Placental epithelial cell (primary cell): ENCODE results near the gene SRA1. TPM values are rescaled to one million over a fixed set of nuclear protein-coding genes. Genes with fewer than 3 reads are reported as not detected.

Source experiments
- small RNA-seq: library from RNA; depleted of rRNA; stranded (forward); fragments of <200 nt; gene quantifications from one replicate; pipeline ENCODE3, GENCODE V24; 2012
- total RNA-seq: library from RNA; depleted of rRNA; stranded (reverse); fragments of >200 nt; gene quantifications from 2 replicates; pipeline ENCODE4 v1.2.3, GENCODE V29; 2012

The SRA1 gene
- total RNA-seq: 22.8 and 40.1 TPM in 2 replicates

DNA sequence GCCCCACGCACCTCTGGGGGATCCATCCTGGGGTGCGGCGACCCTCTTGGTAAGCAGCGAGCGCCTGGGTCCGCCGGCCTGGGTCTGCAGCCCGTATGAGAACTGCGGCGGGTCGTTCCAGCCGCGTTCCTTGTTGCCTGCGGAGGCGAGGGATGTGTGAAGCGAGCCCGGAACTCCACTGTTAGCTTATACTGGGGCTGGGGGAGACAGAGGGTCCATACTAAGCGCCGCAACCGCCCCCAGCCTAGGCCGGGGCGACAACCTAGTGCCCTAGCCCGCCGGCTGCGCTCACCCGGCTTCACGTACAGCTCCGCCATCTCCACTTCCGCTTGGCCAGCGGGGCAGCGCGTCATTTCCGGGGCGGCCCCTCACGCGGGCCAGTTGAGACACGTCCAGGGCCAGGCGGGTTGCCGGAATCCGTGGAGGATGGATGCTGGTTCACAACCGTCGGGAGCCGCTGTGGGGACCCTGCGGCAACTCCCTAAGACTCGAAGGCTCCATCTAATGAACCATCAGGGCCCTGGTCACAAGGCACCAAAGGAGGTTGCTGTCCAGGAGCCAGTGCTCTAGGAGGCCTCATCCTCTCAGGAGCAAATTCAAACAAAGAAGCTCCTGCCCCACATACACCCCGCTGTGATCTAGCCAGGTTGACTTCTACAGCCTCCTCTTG, at the start of gene SRA1:
Gene SRA1, minus strand, starts transcription at position 338 of the 670 bp plus-strand sequence. Its CDS starts 21 bp downstream, at position 317.

DNA sequence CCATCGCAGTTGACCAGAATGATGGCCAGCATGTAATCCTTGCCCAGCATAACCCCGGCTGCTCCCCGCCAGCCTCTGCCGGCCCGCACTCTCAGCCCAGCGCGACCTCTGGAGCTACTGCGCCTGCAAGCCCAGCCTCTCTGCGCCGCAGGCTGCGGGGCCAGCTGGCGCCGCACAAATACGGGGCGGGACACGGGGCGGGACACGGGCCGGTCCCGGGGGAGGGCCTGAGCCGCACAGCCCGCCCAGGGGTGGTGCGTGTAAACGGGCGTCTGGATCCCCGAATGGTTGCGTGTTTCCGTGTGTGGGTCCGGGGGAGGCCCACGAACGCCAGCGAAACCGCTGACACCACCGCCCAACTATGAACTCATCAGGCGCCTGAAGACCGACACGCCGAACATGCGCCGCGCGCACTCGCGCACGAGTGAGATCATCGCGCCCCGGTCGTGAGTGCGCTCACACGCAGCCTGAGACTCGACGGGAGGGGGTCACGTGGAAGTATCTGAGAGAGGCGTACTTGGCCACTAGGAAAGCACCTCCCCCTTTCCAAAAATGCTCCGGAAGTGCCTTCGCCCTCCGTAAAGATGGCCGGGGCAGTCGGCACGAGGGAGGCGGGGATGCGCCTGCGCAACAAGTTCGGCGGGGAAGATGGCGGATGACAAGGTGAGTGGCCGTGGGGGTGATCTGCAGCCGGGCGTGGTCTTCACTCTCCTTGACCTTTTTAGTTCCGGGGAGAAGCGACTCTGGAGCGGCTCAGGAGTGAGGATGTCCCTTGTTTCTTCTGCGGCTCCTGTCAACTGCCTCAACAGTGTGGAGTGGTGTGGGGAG, 7.1 kb upstream of the SRA1 start, which contains the start of the genes APBB3 and SLC35A4:
Gene APBB3, minus strand, starts transcription at position 403 of the 828 bp plus-strand sequence. Its CDS starts 353 bp downstream, at position 50.
Gene SLC35A4, plus strand, starts transcription at position 633 of the 828 bp plus-strand sequence. CDS start 2,342 bp downstream, outside the sequence.

DNA sequence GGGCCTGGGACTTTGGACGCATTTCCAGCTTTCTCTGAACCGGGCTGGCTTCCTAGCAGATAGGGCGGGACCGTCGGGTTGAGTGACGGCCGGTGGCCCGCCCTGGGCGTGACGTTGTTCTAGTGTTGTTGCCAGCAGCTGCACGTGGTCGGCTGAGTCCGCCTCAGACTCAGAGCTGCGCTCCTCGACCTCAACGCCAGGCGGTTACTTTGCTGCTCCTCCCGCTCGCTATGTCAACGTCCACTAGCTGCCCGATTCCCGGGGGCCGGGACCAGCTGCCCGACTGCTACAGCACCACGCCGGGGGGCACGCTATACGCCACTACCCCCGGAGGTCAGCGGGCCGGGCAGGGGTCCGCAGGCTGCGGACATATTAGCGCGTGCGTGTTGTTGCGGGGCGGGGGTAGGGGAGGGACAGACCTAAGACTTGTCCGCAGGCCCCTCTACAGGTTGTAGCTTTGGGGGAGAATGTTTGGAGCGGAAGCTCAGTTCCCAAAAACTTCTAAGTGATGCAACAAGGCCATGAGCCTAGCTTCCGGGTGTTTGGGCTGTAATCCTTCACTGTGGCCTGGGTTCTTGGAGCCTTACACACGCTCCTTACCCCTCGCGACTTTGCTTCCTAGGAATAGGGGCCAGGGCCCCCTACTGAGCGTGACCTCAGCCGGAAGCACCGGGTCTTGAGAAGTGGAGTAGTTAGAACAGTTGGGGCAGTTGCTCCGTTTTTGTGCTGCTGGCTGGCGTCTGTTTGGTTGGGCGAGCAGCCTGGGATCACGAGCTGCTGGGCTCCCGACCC, 9.6 kb downstream of the SRA1 start, which contains the start of gene EIF4EBP3:
Gene EIF4EBP3, plus strand, starts transcription at position 155 of the 792 bp plus-strand sequence. Its CDS starts 76 bp downstream, at position 231.

Small RNA genes within 50 kb of the gene (small RNA-seq; reads per million reads assigned to genes)
- gene RF00279 (not detected), gene RF00443 (not detected)

Other genes starting within 250 kb of the SRA1 start
- under 0.01 and 1.2 TPM in 2 replicates for gene HBEGF, start 210.9 kb downstream of the SRA1 start, total RNA-seq
- gene SLC4A9, start 197.3 kb downstream of the SRA1 start, total RNA-seq: not detected in 2 replicates
- gene ANKHD1, start 155.6 kb downstream of the SRA1 start, total RNA-seq: 63.0 and 76.9 TPM in 2 replicates
- 0.87 and 3.1 TPM in 2 replicates for gene EIF4EBP3, start 9.8 kb downstream of the SRA1 start, total RNA-seq
- gene APBB3, start 7.1 kb upstream of the SRA1 start, total RNA-seq: 30.1 and 36.9 TPM in 2 replicates
- gene SLC35A4, start 7.4 kb upstream of the SRA1 start, total RNA-seq: 17.3 and 47.3 TPM in 2 replicates
- gene CD14, start 75.7 kb upstream of the SRA1 start, total RNA-seq: 0.33 TPM in 1 of 2 replicates, not detected in the other
- gene TMCO6, start 82.0 kb upstream of the SRA1 start, total RNA-seq: 7.8 and 9.0 TPM in 2 replicates
- 28.8 and 44.4 TPM in 2 replicates for gene NDUFA2, start 90.2 kb upstream of the SRA1 start, total RNA-seq
- gene IK, start 90.4 kb upstream of the SRA1 start, total RNA-seq: 76.9 and 102 TPM in 2 replicates
- gene WDR55, start 107.4 kb upstream of the SRA1 start, total RNA-seq: 31.0 and 37.1 TPM in 2 replicates
- 0.76 and 0.79 TPM in 2 replicates for gene DND1, start 116.1 kb upstream of the SRA1 start, total RNA-seq
- 45.1 and 53.8 TPM in 2 replicates for gene HARS1, start 133.9 kb upstream of the SRA1 start, total RNA-seq
- 38.0 and 47.9 TPM in 2 replicates for gene HARS2, start 134.0 kb upstream of the SRA1 start, total RNA-seq
- gene ZMAT2, start 143.0 kb upstream of the SRA1 start, total RNA-seq: 26.1 and 40.8 TPM in 2 replicates
- not detected in 2 replicates for gene PCDHA1, start 228.7 kb upstream of the SRA1 start, total RNA-seq
- under 0.01 TPM in 1 of 2 replicates, not detected in the other for gene PCDHA2, start 237.4 kb upstream of the SRA1 start, total RNA-seq
- gene PCDHA3, start 243.6 kb upstream of the SRA1 start, total RNA-seq: 0.11 and 0.39 TPM in 2 replicates
- 0.79 and 0.87 TPM in 2 replicates for gene PCDHA4, start 249.6 kb upstream of the SRA1 start, total RNA-seq